Left lobe of liver (tissue), 2 donors: ENCODE measurements around the gene COQ6. TPM values are rescaled to one million over a fixed set of nuclear protein-coding genes. Genes with fewer than 3 reads are reported as not detected.
"Not testable (repeated sequence)": the region's sequence is repeated elsewhere in the genome, so short reads cannot be mapped to it uniquely, and the experiment has no call there.

Experiments
- ATAC-seq: fragments of 200-7000 bp; cut with Tn5 transposase; one replicate; pipeline ENCODE4 v1.9.1; 2020; ENCODE audit warnings: mild to moderate bottlenecking, moderate library complexity
- DNase-seq: peaks from one replicate; pipeline ENCODE4 v3.0.0-alpha.2; 2020; ENCODE audit warnings: low spot score
- total RNA-seq: library from RNA; stranded (reverse); gene quantifications from one replicate; pipeline ENCODE4 v1.2.1, GENCODE V29; 2021
- donor health status: DM: no; HTN: no; CAD: no; lungs with moderate emphysema.
- donor health status: DM: no; HTN: yes; CAD: no.

The COQ6 gene
- total RNA-seq, 1 donor from 2014 or later: 20.8 TPM

GRCh38 chr14:73976125-73976524 is 26.0 kb downstream of the COQ6 start:
- DNase-seq (no peak), ATAC-seq (peak; percentile 56)

- DNase-seq (no peak), ATAC-seq (no peak)
These were observed 27.8 kb downstream of the COQ6 start for GRCh38 chr14:73977896-73978295.

GRCh38 chr14:73988065-73988464 is 38.0 kb downstream of the COQ6 start:
- ATAC-seq (no peak), DNase-seq (no peak)

- ATAC-seq: peak; percentile 51
- DNase-seq: not testable (repeated sequence)
These were observed 38.6 kb downstream of the COQ6 start for GRCh38 chr14:73988656-73989055.

GRCh38 chr14:73991092-73991491 is 41.0 kb downstream of the COQ6 start:
- ATAC-seq (no peak), DNase-seq (no peak)

GRCh38 chr14:73994926-73995325 is 44.8 kb downstream of the COQ6 start:
- not testable (repeated sequence) for ATAC-seq, DNase-seq

GRCh38 chr14:73995977-73996378 is 45.9 kb downstream of the COQ6 start:
- ATAC-seq (peak; percentile 69), DNase-seq (peak; percentile 79)

- DNase-seq: no peak
- peak; percentile 51 for ATAC-seq
These were observed 46.6 kb downstream of the COQ6 start for GRCh38 chr14:73996731-73997107.

- ATAC-seq (peak; percentile 69), DNase-seq (no peak)
These were observed 47.2 kb downstream of the COQ6 start for GRCh38 chr14:73997108-73997943.

GRCh38 chr14:73997944-73998447 is 47.9 kb downstream of the COQ6 start:
- no peak for ATAC-seq

GRCh38 chr14:73998726-73999125 is 48.6 kb downstream of the COQ6 start:
- DNase-seq (no peak), ATAC-seq (peak; percentile 43)

More at GRCh38 chr14:73997944-73998447, 47.9 kb downstream of the COQ6 start:
- DNase-seq: no peak

GRCh38 chr14:74005664-74006063 is 55.6 kb downstream of the COQ6 start:
- not testable (repeated sequence) for DNase-seq, ATAC-seq

GRCh38 chr14:74008843-74009499 is 58.9 kb downstream of the COQ6 start:
- ATAC-seq (no peak), DNase-seq (no peak)

Other genes starting within 250 kb of the COQ6 start
- gene PNMA1, start 235.9 kb upstream of the COQ6 start, total RNA-seq: 2.3 TPM
- 10.9 TPM for gene PTGR2, start 98.5 kb upstream of the COQ6 start, total RNA-seq
- gene ZNF410, start 63.4 kb upstream of the COQ6 start, total RNA-seq: 17.1 TPM
- 1.3 TPM for gene FAM161B, start 208 bp upstream of the COQ6 start, total RNA-seq
- gene ENTPD5, start 69.0 kb downstream of the COQ6 start, total RNA-seq: 173 TPM
- gene BBOF1, start 69.0 kb downstream of the COQ6 start, total RNA-seq: 0.98 TPM
- gene ALDH6A1, start 134.2 kb downstream of the COQ6 start, total RNA-seq: 327 TPM
- 5.6 TPM for gene LIN52, start 134.7 kb downstream of the COQ6 start, total RNA-seq